ENCODE results near the gene SEC24A. TPM values are rescaled to one million over a fixed set of nuclear protein-coding genes. Genes with fewer than 3 reads are reported as not detected.
A peak's percentile ranks its signal among the peaks of the same experiment; 100 is the strongest.
"Not testable (repeated sequence)": the region's sequence is repeated elsewhere in the genome, so short reads cannot be mapped to it uniquely, and the experiment has no call there.

Gene SEC24A
- total RNA-seq, result 10 to 100 TPM; 28.2 to 32.9 TPM

- Histone ChIP-seq H3K4me1 (ENCODE audit: control insufficient read depth in 1 of 2, low read depth in 2 of 2) (peaks cover 22 to 34% of the 10 kb centered on the region in 2 donors), H3K4me3 (peak within 1 kb of the TSS; percentile 93), H3K9me3 (no peaks in the 10 kb centered on the region)
Observed at GRCh38 chr5:134648425-134649162, at the start of gene SEC24A. SEC24A (plus strand) TSS chr5:134648785; CDS start chr5:134649077, 292 bp downstream.

GRCh38 chr5:134599820-134600219 is 48.8 kb upstream of the SEC24A start:
- not testable (repeated sequence) for H3K4me3 ChIP-seq; H3K9me3 ChIP-seq; ATAC-seq (ENCODE audit: insufficient number of reproducible peaks, low FRiP score, low read depth); H3K27me3 ChIP-seq (replicated peaks; ENCODE audit: insufficient read depth); H3K36me3 ChIP-seq; DNase-seq (ENCODE audit: low spot score); H3K27ac ChIP-seq
- peaks cover 0 to 12% of the 10 kb centered on the region in 2 donors for H3K4me1 ChIP-seq (ENCODE audit: control insufficient read depth in 1 of 2, low read depth in 2 of 2)

More at GRCh38 chr5:134648425-134649162, at the start of gene SEC24A:
- ATAC-seq (ENCODE audit: insufficient number of reproducible peaks, low FRiP score, low read depth), result peak; percentile 74
- H3K36me3 ChIP-seq, result no peaks in the 10 kb centered on the region
- TF ChIP-seq CTCF (IDR thresholded peaks at IDR 0.05), result no peak
- H3K27me3 ChIP-seq (replicated peaks; ENCODE audit: insufficient read depth), result no peaks in the 10 kb centered on the region
- H3K27ac ChIP-seq, result peak within 1 kb of the TSS; percentile 91 to 98
- peak; percentile 65 for DNase-seq (ENCODE audit: low spot score)

GRCh38 chr5:134600600-134600999 is 48.0 kb upstream of the SEC24A start:
- no peaks in the 10 kb centered on the region for H3K36me3 ChIP-seq
- DNase-seq (ENCODE audit: low spot score) (no peak), ATAC-seq (ENCODE audit: insufficient number of reproducible peaks, low FRiP score, low read depth) (no peak)
- H3K27ac ChIP-seq, result no peak overlapping the region
- no peak for TF ChIP-seq CTCF (IDR thresholded peaks at IDR 0.05)
- no peaks in the 10 kb centered on the region for H3K9me3 ChIP-seq
- peaks cover 0 to 12% of the 10 kb centered on the region in 2 donors for H3K4me1 ChIP-seq (ENCODE audit: control insufficient read depth in 1 of 2, low read depth in 2 of 2)
- H3K4me3 ChIP-seq, result no peak overlapping the region
- no peaks in the 10 kb centered on the region for H3K27me3 ChIP-seq (replicated peaks; ENCODE audit: insufficient read depth)

- peaks cover 9% of the 10 kb centered on the region for H3K36me3 ChIP-seq
Observed at GRCh38 chr5:134603059-134603458, 45.5 kb upstream of the SEC24A start.

GRCh38 chr5:134604908-134605307 is 43.7 kb upstream of the SEC24A start:
- TF ChIP-seq CTCF (IDR thresholded peaks at IDR 0.05), result no peak
- peaks cover 0 to 12% of the 10 kb centered on the region in 2 donors for H3K4me1 ChIP-seq (ENCODE audit: control insufficient read depth in 1 of 2, low read depth in 2 of 2)
- DNase-seq (ENCODE audit: low spot score), result no peak
- no peak overlapping the region for H3K27ac ChIP-seq
- peaks cover 25% of the 10 kb centered on the region for H3K36me3 ChIP-seq
- H3K4me3 ChIP-seq, result no peak overlapping the region
- no peak for ATAC-seq (ENCODE audit: insufficient number of reproducible peaks, low FRiP score, low read depth)
- H3K27me3 ChIP-seq (replicated peaks; ENCODE audit: insufficient read depth), result no peaks in the 10 kb centered on the region
- H3K9me3 ChIP-seq, result no peaks in the 10 kb centered on the region

More at GRCh38 chr5:134603059-134603458, 45.5 kb upstream of the SEC24A start:
- no peak overlapping the region for H3K4me3 ChIP-seq
- peak overlapping the region in 1 of 2 donors; percentile 44 for H3K27ac ChIP-seq
- no peaks in the 10 kb centered on the region for H3K27me3 ChIP-seq (replicated peaks; ENCODE audit: insufficient read depth)
- H3K4me1 ChIP-seq (ENCODE audit: control insufficient read depth in 1 of 2, low read depth in 2 of 2), result peaks cover 0 to 12% of the 10 kb centered on the region in 2 donors
- DNase-seq (ENCODE audit: low spot score) (no peak), ATAC-seq (ENCODE audit: insufficient number of reproducible peaks, low FRiP score, low read depth) (no peak)
- TF ChIP-seq CTCF (IDR thresholded peaks at IDR 0.05), result no peak
- H3K9me3 ChIP-seq, result no peaks in the 10 kb centered on the region
